Adrenal gland (tissue), 12 donors: ENCODE results near the gene DMRT1. TPM values are rescaled to one million over a fixed set of nuclear protein-coding genes. Genes with fewer than 3 reads are reported as not detected.

Source experiments
- DNase-seq, 7 donors: peaks; one replicate each; pipeline ENCODE4 v3.0.0-alpha.2; 2019 to 2020
- H3K27ac ChIP-seq, 5 donors: fragments of 200-600 bp; sonication (generic) in 4 of 5; 1 replicate in 3 of 5; 2 replicates in 2 of 5; pipeline versions ENCODE4 v1.5.1 to v1.8.0; 2016 to 2020; ENCODE audit warnings: mild to moderate bottlenecking in 1 of 5
- H3K27me3 ChIP-seq: fragments of 200-600 bp; 2 replicates; pipeline ENCODE4 v1.8.0; 2021
- H3K36me3 ChIP-seq, 2 donors: fragments of 200-600 bp; replicated peaks in 1 of 2; 1 replicate in 1 of 2; 2 replicates in 1 of 2; pipeline versions ENCODE4 v1.5.1 to v1.8.0; 2018 to 2022
- H3K4me1 ChIP-seq, 2 donors: fragments of 200-600 bp; replicated peaks in 1 of 2; 1 replicate in 1 of 2; 2 replicates in 1 of 2; pipeline versions ENCODE4 v1.5.1 to v1.8.0; 2018 to 2021
- H3K4me3 ChIP-seq, 4 donors: fragments of 200-600 bp; sonication (generic) in 3 of 4; one replicate each; pipeline ENCODE4 v1.5.1; 2016 to 2018
- H3K9me3 ChIP-seq, 3 donors: fragments of 200-600 bp; sonication (generic) in 1 of 3; replicated peaks in 1 of 3; 1 replicate in 2 of 3; 2 replicates in 1 of 3; pipeline versions ENCODE4 v1.5.1 to v1.8.0; 2016 to 2021
- POLR2A ChIP-seq, 2 donors: fragments of 450-650 bp; IDR thresholded peaks; one replicate each; pipeline ENCODE4 v1.6.1; 2017; ENCODE audit warnings: antibody characterized with exemption in 2 of 2, mild to moderate bottlenecking in 2 of 2, moderate library complexity in 1 of 2
- WGBS, 4 donors: extraction: QIAGEN DNeasy Blood & Tissue Kit in 2 of 4; methylation state at CpG; one replicate each; pipeline versions ENCODE4 v1.1.5 to v1.1.7; 2013 to 2017; 5-methylcytosine and 5-hydroxymethylcytosine counted together
- intact Hi-C, 2 donors: fragments of 100-400 bp; cut with DNase I; formaldehyde crosslinking; loops; one replicate each; pipeline versions ENCODE4 v1.14.1 to v1.15.0; 2022 to 2023
- polyA plus RNA-seq, 3 donors: library from polyadenylated mRNA; stranded (reverse); fragments of 200-250 nt in 2 of 3; fragments of 350-450 nt in 1 of 3; fragmentation: Illumina TruSeq in 1 of 3; extraction: RNeasy Lipid Tissue Mini Kit (QIAGEN cat#74804) in 1 of 3; gene quantifications; one replicate each; pipeline ENCODE4 v1.2.3, GENCODE V29; 2013 to 2014
- total RNA-seq, 9 donors: library from RNA; depleted of rRNA in 4 of 9; stranded (reverse); fragments of >200 nt in 4 of 9; fragments of 120-200 nt in 1 of 9; fragmentation: NEBNext Ultra II Directional in 1 of 9; extraction: Animal tissue kit (Norgen Biotek cat#: 25700) in 1 of 9; gene quantifications; one replicate each; pipeline versions ENCODE4 v1.1.0 to v1.2.4, GENCODE V29; 2013 to 2023
- TF ChIP-seq, protein P1 (sequence below), 6 experiments: fragments of 450-650 bp in 4 of 6; fragments of 200-600 bp in 2 of 6; sonication (generic) in 1 of 6; IDR thresholded peaks; 1 replicate in 5 of 6; 2 replicates in 1 of 6; pipeline versions ENCODE4 v1.5.1 to v1.8.0; 2016 to 2021; ENCODE audit warnings: antibody characterized with exemption in 6 of 6, mild to moderate bottlenecking in 2 of 6, moderate library complexity in 1 of 6
- donor health status: healthy with polysubstance abuse.
- donor health status: Bipolar disorder and iron deficiency.
- donor health status: DM: yes; HTN: yes; CAD: no.
- donor health status: DM: no; HTN: no; CAD: no.
- donor health status: DM: no; HTN: no; CAD: no.
- donor health status: DM: yes; HTN: yes; CAD: no.

Gene DMRT1
- total and polyA plus RNA-seq, 12 donors, result 9.2 TPM; not detected in 11

DNA sequence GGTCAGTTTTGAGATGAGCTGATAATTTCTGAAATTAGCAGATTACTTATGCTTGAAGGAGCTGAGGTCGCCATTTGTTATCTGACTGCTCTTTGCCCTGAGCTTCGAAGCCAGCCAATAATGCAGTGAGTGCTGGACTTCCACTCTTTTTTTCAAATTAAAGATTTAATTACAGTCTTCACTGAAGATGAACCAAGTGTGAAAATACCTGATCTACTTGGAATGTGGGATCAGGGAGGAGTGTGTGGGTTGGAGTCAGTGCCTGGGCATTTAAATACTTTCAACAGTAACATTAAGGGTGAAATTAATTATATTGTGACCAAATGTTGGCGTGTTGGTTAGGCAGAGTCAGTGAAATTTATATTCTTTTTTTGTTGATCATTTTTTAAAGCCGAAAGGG lies 111.0 kb downstream of the DMRT1 start:
- Histone ChIP-seq H3K27ac (no peak overlapping the region), H3K27me3 (peaks cover 18% of the 10 kb centered on the region), H3K9me3 (no peaks in the 10 kb centered on the region), H3K4me3 (no peak overlapping the region), H3K36me3 (no peaks in the 10 kb centered on the region), H3K4me1 (no peaks in the 10 kb centered on the region)
- DNase-seq, result no peak
- intact Hi-C loops, result no loop called here
- 37 to 44% (median 42%) methylated on average over 4 of the region's 4 CpGs for WGBS, 4 donors
- TF ChIP-seq, protein P1, sequence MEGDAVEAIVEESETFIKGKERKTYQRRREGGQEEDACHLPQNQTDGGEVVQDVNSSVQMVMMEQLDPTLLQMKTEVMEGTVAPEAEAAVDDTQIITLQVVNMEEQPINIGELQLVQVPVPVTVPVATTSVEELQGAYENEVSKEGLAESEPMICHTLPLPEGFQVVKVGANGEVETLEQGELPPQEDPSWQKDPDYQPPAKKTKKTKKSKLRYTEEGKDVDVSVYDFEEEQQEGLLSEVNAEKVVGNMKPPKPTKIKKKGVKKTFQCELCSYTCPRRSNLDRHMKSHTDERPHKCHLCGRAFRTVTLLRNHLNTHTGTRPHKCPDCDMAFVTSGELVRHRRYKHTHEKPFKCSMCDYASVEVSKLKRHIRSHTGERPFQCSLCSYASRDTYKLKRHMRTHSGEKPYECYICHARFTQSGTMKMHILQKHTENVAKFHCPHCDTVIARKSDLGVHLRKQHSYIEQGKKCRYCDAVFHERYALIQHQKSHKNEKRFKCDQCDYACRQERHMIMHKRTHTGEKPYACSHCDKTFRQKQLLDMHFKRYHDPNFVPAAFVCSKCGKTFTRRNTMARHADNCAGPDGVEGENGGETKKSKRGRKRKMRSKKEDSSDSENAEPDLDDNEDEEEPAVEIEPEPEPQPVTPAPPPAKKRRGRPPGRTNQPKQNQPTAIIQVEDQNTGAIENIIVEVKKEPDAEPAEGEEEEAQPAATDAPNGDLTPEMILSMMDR (IDR thresholded peaks at IDR 0.05), result no peak
- TF ChIP-seq POLR2A (IDR thresholded peaks at IDR 0.05), result no peak

DNA sequence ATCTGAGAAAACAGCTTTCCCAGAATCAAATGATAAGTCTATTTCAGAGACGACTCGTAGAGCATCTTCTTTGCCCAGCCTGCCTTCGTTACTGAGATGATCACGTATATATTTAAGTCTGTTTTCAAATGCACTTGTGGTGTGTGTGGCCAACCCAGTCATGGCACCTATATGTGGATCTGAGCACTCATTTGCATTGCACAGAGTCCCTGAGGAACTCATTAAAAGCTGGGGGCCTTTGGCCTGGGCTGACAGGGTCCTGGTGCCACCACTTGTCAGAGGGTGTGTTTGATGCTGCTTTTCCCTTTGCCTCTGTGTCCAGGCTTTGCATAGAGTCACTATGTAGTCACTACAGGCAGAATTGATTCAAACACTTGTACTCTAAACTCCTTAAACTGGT lies 117.6 kb downstream of the DMRT1 start:
- H3K27me3 ChIP-seq, result peaks cover 23% of the 10 kb centered on the region
- DNase-seq, result no peak
- no peak for TF ChIP-seq POLR2A (IDR thresholded peaks at IDR 0.05)
- TF ChIP-seq, protein P1 (IDR thresholded peaks at IDR 0.05), result no peak
- 78 to 87% (median 84%) methylated on average over 4 of the region's 4 CpGs for WGBS, 4 donors
- no peaks in the 10 kb centered on the region for H3K36me3 ChIP-seq
- H3K9me3 ChIP-seq, result no peaks in the 10 kb centered on the region
- H3K4me1 ChIP-seq, result no peaks in the 10 kb centered on the region
- intact Hi-C loops, result no loop called here
- no peak overlapping the region for H3K4me3 ChIP-seq
- no peak overlapping the region for H3K27ac ChIP-seq

DNA sequence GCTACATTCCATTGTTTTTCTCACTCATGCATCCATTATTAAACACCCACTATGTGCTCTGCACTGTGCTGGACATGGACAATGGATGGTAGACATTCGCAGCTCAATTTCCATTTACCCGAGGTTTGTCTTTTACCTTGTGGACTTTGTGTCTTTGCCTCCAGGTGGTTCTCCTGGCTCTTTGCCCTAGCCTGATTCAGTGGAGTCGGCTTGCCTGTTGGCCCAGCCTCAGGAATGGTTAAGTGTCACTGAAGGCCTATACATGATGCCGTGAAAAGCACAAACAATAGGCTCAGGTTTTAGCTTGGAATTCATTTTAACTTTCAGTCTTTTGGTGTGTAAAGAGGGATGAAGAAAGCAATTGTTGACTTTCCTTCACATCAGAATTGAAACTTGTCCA lies 118.4 kb downstream of the DMRT1 start:
- Histone ChIP-seq H3K9me3 (no peaks in the 10 kb centered on the region), H3K4me3 (no peak overlapping the region), H3K27me3 (peaks cover 29% of the 10 kb centered on the region), H3K4me1 (no peaks in the 10 kb centered on the region), H3K27ac (no peak overlapping the region), H3K36me3 (no peaks in the 10 kb centered on the region)
- 72 to 80% (median 77%) methylated on average over 4 of the region's 4 CpGs for WGBS, 4 donors
- intact Hi-C loops, result no loop called here
- no peak for TF ChIP-seq POLR2A (IDR thresholded peaks at IDR 0.05)
- TF ChIP-seq, protein P1 (IDR thresholded peaks at IDR 0.05), result no peak
- no peak for DNase-seq

- no peak overlapping the region for H3K4me3 ChIP-seq
- intact Hi-C loops, result no loop called here
- H3K27me3 ChIP-seq, result peaks cover 37% of the 10 kb centered on the region
- no peaks in the 10 kb centered on the region for H3K9me3 ChIP-seq
- no peaks in the 10 kb centered on the region for H3K4me1 ChIP-seq
- WGBS, 4 donors, result 53 to 66% (median 57%) methylated on average over 5 to 6 of the region's 6 CpGs
- H3K27ac ChIP-seq, result no peak overlapping the region
- DNase-seq, result no peak
- H3K36me3 ChIP-seq, result no peaks in the 10 kb centered on the region
- TF ChIP-seq POLR2A (IDR thresholded peaks at IDR 0.05), result no peak
- TF ChIP-seq, protein P1 (IDR thresholded peaks at IDR 0.05), result no peak
Observed at GRCh38 chr9:962023-962422, 120.5 kb downstream of the DMRT1 start.
